ENCODE data around the gene CRELD1. TPM values are rescaled to one million over a fixed set of nuclear protein-coding genes. Genes with fewer than 3 reads are reported as not detected.

Gene CRELD1
- polyA plus RNA-seq, 1 experiment = 29.5 TPM

DNA sequence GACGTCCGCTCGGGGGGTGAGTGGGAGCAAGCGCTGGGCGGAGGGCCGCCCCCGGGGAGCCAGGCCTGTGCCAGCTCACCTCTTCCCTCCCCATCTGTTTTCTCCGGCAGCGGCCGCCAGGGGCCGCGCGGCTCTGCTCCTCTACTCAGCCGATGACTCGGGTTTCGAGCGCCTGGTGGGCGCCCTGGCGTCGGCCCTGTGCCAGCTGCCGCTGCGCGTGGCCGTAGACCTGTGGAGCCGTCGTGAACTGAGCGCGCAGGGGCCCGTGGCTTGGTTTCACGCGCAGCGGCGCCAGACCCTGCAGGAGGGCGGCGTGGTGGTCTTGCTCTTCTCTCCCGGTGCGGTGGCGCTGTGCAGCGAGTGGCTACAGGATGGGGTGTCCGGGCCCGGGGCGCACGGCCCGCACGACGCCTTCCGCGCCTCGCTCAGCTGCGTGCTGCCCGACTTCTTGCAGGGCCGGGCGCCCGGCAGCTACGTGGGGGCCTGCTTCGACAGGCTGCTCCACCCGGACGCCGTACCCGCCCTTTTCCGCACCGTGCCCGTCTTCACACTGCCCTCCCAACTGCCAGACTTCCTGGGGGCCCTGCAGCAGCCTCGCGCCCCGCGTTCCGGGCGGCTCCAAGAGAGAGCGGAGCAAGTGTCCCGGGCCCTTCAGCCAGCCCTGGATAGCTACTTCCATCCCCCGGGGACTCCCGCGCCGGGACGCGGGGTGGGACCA, 632 bp upstream of the CRELD1 start:
- TF ChIP-seq, protein P1, sequence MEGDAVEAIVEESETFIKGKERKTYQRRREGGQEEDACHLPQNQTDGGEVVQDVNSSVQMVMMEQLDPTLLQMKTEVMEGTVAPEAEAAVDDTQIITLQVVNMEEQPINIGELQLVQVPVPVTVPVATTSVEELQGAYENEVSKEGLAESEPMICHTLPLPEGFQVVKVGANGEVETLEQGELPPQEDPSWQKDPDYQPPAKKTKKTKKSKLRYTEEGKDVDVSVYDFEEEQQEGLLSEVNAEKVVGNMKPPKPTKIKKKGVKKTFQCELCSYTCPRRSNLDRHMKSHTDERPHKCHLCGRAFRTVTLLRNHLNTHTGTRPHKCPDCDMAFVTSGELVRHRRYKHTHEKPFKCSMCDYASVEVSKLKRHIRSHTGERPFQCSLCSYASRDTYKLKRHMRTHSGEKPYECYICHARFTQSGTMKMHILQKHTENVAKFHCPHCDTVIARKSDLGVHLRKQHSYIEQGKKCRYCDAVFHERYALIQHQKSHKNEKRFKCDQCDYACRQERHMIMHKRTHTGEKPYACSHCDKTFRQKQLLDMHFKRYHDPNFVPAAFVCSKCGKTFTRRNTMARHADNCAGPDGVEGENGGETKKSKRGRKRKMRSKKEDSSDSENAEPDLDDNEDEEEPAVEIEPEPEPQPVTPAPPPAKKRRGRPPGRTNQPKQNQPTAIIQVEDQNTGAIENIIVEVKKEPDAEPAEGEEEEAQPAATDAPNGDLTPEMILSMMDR (IDR thresholded peaks at IDR 0.05; ENCODE audit: low read depth, low read length) = peak; percentile 75
- DNase-seq (ENCODE audit: low read depth, low spot score) = no peak
- peak overlapping the region; percentile 93 for H3K27ac ChIP-seq (ENCODE audit: low read depth, low read length)
- H3K27me3 ChIP-seq (ENCODE audit: control insufficient read depth, insufficient read depth, low read length) = no peaks in the 10 kb centered on the region
- H3K4me3 ChIP-seq (ENCODE audit: low read depth, low read length) = peak overlapping the region; percentile 77
- ChIA-PET POLR2A (interaction anchor here (0.6 to 2.2 kb wide), 13 partner anchors 9 to 140 kb away, joined by 3 to 22 read pairs (median 5); partner anchors contain the start of genes ARPC4, IL17RE, JAGN1 and TTLL3), CTCF (interaction anchor here (0.6 to 5.4 kb wide), 36 partner anchors 11 to 1489 kb away, joined by 3 to 43 read pairs (median 5); partner anchors contain the start of genes IL17RC, PRRT3, RPUSD3 and TATDN2)
- no peaks in the 10 kb centered on the region; the same call in 1 of the 2 replicates for H3K9me3 ChIP-seq (ENCODE audit: control insufficient read depth, insufficient read depth, low read length)

- H3K27me3 ChIP-seq (ENCODE audit: control insufficient read depth, insufficient read depth, low read length) = no peaks in the 10 kb centered on the region
- TF ChIP-seq, protein P1 (IDR thresholded peaks at IDR 0.05; ENCODE audit: low read depth, low read length) = peak; percentile 43
- POLR2A ChIA-PET = interaction anchor here (0.7 to 2.2 kb wide), 3 partner anchors 12 to 125 kb away, joined by 3 to 22 read pairs (median 4); no protein-coding TSS in a partner anchor
- H3K9me3 ChIP-seq (ENCODE audit: control insufficient read depth, insufficient read depth, low read length) = no peaks in the 10 kb centered on the region; the same call in 1 of the 2 replicates
- no peak for DNase-seq (ENCODE audit: low read depth, low spot score)
- H3K27ac ChIP-seq (ENCODE audit: low read depth, low read length) = peak overlapping the region; percentile 93
- H3K4me3 ChIP-seq (ENCODE audit: low read depth, low read length) = peak overlapping the region; percentile 77
- CTCF ChIA-PET = interaction anchor here (1.3 to 5.4 kb wide), 3 partner anchors 12 to 87 kb away, joined by 3 to 43 read pairs (median 4); no protein-coding TSS in a partner anchor
Observed at GRCh38 chr3:9934235-9934621, 594 bp downstream of the CRELD1 start.

DNA sequence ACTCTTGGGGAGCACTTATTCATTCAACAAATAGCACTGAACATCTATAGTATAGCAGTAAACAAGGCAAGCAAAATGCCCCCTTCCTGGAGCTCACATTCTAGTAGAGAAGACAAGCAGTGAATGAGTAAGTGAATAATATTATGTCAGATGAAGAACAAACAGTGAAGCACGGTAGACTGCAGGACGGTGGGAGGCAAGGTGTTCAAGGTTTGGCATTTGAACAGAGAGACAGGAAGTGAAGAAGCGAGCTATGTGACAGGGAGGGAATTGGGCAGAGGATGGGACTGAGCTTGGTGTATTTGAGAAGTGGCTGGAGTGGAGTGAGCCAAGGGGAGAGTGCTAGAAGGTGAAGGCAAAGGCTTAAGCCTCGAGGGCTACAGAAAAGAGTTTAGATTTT, 1.4 kb downstream of the CRELD1 start:
- no peak for DNase-seq (ENCODE audit: low read depth, low spot score)
- Histone ChIP-seq H3K27me3 (ENCODE audit: control insufficient read depth, insufficient read depth, low read length) (no peaks in the 10 kb centered on the region), H3K4me3 (ENCODE audit: low read depth, low read length) (no peak overlapping the region; the same call in 1 of the 2 replicates), H3K9me3 (ENCODE audit: control insufficient read depth, insufficient read depth, low read length) (no peaks in the 10 kb centered on the region; the same call in 1 of the 2 replicates), H3K27ac (ENCODE audit: low read depth, low read length) (no peak overlapping the region)
- TF ChIP-seq, protein P1 (IDR thresholded peaks at IDR 0.05; ENCODE audit: low read depth, low read length) = no peak
- ChIA-PET POLR2A (interaction anchor here (0.6 kb wide), 1 partner anchor 40 kb away, joined by 5 read pairs; no protein-coding TSS in a partner anchor), CTCF (interaction anchor here (1.8 to 5.4 kb wide), 2 partner anchors 12 to 88 kb away, joined by 4 to 43 read pairs; no protein-coding TSS in a partner anchor)

- ChIA-PET POLR2A (no interaction called here), CTCF (interaction anchor here (5.4 kb wide), 1 partner anchor 11 kb away, joined by 43 read pairs; no protein-coding TSS in a partner anchor)
- Histone ChIP-seq H3K27me3 (ENCODE audit: control insufficient read depth, insufficient read depth, low read length) (no peaks in the 10 kb centered on the region), H3K27ac (ENCODE audit: low read depth, low read length) (no peak overlapping the region), H3K9me3 (ENCODE audit: control insufficient read depth, insufficient read depth, low read length) (no peaks in the 10 kb centered on the region; the same call in 1 of the 2 replicates), H3K4me3 (ENCODE audit: low read depth, low read length) (no peak overlapping the region)
- no peak for DNase-seq (ENCODE audit: low read depth, low spot score)
- TF ChIP-seq, protein P1 (IDR thresholded peaks at IDR 0.05; ENCODE audit: low read depth, low read length) = no peak
Observed at GRCh38 chr3:9935966-9936510, 2.4 kb downstream of the CRELD1 start.

All from AG04450 (cell line).